SH-SY5Y (cell line): ENCODE data around the gene CTSE.

Experiments
- GATA2 ChIP-seq: IDR thresholded peaks from 2 replicates; pipeline ENCODE4 v1.6.1; 2011; ENCODE audit warnings: mild to moderate bottlenecking, low read depth, low read length
- GATA3 ChIP-seq: IDR thresholded peaks from 2 replicates; pipeline ENCODE4 v1.6.1; 2011; ENCODE audit warnings: low read depth, mild to moderate bottlenecking, low read length, moderate library complexity

- TF ChIP-seq GATA2 (no peak), GATA3 (no peak)
Measured at GRCh38 chr1:205989786-205990185, 33.9 kb downstream of the CTSE start.
